Measurements from ENCODE around the gene BCL6B. TPM values are rescaled to one million over a fixed set of nuclear protein-coding genes. Genes with fewer than 3 reads are reported as not detected.

Gene BCL6B
- total RNA-seq, 2 donors from 2014 or later = 2.9 to 7.0 TPM

GRCh38 chr17:7004398-7005253 is 18.2 kb upstream of the BCL6B start:
- 95% methylated on average over 2 of the region's 2 CpGs; no CpG with 5 or more reads in 1 of the 2 experiments for WGBS, 2 experiments (ENCODE audit: insufficient coverage in 1 of 2, insufficient read length in 1 of 2)
- H3K9ac ChIP-seq (ENCODE audit: extremely low read depth, low read length, poor library complexity, severe bottlenecking) = no peak overlapping the region
- DNase-seq = peak; percentile 64
- H3K9me3 Mint-ChIP-seq = no peaks in the 10 kb centered on the region
- no peaks in the 10 kb centered on the region for H3K27me3 Mint-ChIP-seq (ENCODE audit: insufficient read depth)
- H3K36me3 Mint-ChIP-seq (ENCODE audit: low read depth) = peaks cover 26% of the 10 kb centered on the region
- H3K27ac Mint-ChIP-seq = no peak overlapping the region
- no peaks in the 10 kb centered on the region for H3K9me3 ChIP-seq (ENCODE audit: control insufficient read depth, low read length)
- H3K4me1 Mint-ChIP-seq = no peaks in the 10 kb centered on the region
- no peaks in the 10 kb centered on the region for H3K4me1 ChIP-seq (ENCODE audit: control insufficient read depth, insufficient read depth, low read length)
- no peaks in the 10 kb centered on the region for H3K27me3 ChIP-seq (ENCODE audit: control insufficient read depth, insufficient read depth, low read length, poor library complexity, severe bottlenecking)
- H3K27ac ChIP-seq (ENCODE audit: low read depth, low read length) = no peak overlapping the region
- TF ChIP-seq, protein P1, sequence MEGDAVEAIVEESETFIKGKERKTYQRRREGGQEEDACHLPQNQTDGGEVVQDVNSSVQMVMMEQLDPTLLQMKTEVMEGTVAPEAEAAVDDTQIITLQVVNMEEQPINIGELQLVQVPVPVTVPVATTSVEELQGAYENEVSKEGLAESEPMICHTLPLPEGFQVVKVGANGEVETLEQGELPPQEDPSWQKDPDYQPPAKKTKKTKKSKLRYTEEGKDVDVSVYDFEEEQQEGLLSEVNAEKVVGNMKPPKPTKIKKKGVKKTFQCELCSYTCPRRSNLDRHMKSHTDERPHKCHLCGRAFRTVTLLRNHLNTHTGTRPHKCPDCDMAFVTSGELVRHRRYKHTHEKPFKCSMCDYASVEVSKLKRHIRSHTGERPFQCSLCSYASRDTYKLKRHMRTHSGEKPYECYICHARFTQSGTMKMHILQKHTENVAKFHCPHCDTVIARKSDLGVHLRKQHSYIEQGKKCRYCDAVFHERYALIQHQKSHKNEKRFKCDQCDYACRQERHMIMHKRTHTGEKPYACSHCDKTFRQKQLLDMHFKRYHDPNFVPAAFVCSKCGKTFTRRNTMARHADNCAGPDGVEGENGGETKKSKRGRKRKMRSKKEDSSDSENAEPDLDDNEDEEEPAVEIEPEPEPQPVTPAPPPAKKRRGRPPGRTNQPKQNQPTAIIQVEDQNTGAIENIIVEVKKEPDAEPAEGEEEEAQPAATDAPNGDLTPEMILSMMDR (conservative IDR thresholded peaks at IDR 0.05) = peak; percentile 84
- no peak overlapping the region for H3K4me3 Mint-ChIP-seq
- H3K4me3 ChIP-seq (ENCODE audit: low read length) = no peak overlapping the region
- peaks cover 31% of the 10 kb centered on the region for H3K36me3 ChIP-seq (ENCODE audit: control insufficient read depth, insufficient read depth, low read length)

- H3K36me3 ChIP-seq (ENCODE audit: control insufficient read depth, insufficient read depth, low read length) = peaks cover 30% of the 10 kb centered on the region
- no peaks in the 10 kb centered on the region for H3K9me3 ChIP-seq (ENCODE audit: control insufficient read depth, low read length)
- H3K4me1 ChIP-seq (ENCODE audit: control insufficient read depth, insufficient read depth, low read length) = no peaks in the 10 kb centered on the region
- no peak for DNase-seq
- Mint-ChIP-seq H3K9me3 (no peaks in the 10 kb centered on the region), H3K27me3 (ENCODE audit: insufficient read depth) (no peaks in the 10 kb centered on the region), H3K27ac (no peak overlapping the region), H3K4me1 (peaks cover under 1% of the 10 kb centered on the region), H3K4me3 (no peak overlapping the region), H3K36me3 (ENCODE audit: low read depth) (peaks cover 20% of the 10 kb centered on the region)
- H3K9ac ChIP-seq (ENCODE audit: extremely low read depth, low read length, poor library complexity, severe bottlenecking) = no peak overlapping the region
- TF ChIP-seq, protein P1 (conservative IDR thresholded peaks at IDR 0.05) = no peak
- no peak overlapping the region for H3K4me3 ChIP-seq (ENCODE audit: low read length)
- no peak overlapping the region for H3K27ac ChIP-seq (ENCODE audit: low read depth, low read length)
- H3K27me3 ChIP-seq (ENCODE audit: control insufficient read depth, insufficient read depth, low read length, poor library complexity, severe bottlenecking) = no peaks in the 10 kb centered on the region
- 87% methylated on average over 6 of the region's 7 CpGs; no CpG with 5 or more reads in 1 of the 2 experiments for whole genome bisulfite sequencing, 2 experiments (ENCODE audit: insufficient coverage in 1 of 2, insufficient read length in 1 of 2)
Measured at GRCh38 chr17:7005716-7006115, 17.1 kb upstream of the BCL6B start.

DNA sequence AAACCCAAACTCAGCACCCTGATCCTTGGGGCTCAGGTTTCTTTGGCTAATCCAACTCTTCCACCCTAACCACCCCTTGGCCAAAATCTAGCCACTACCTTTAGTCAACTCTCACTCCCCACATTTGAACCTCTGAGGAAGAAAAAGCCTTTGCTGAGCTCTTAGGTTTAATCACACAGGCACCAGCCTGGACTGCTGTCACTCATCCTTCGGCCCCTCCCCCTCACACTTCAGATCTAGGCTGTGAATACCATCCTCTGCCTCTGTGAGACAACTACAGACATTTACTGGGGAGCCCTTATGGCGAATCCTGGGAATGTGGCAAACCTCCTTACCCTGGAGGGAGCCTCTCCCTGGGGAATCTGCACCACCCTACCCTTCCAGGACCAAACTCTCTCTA is 15.7 kb upstream of the BCL6B start:
- no peak for DNase-seq
- Histone ChIP-seq H3K36me3 (ENCODE audit: control insufficient read depth, insufficient read depth, low read length) (peaks cover 21% of the 10 kb centered on the region), H3K9ac (ENCODE audit: extremely low read depth, low read length, poor library complexity, severe bottlenecking) (no peak overlapping the region), H3K27me3 (ENCODE audit: control insufficient read depth, insufficient read depth, low read length, poor library complexity, severe bottlenecking) (no peaks in the 10 kb centered on the region), H3K4me1 (ENCODE audit: control insufficient read depth, insufficient read depth, low read length) (no peaks in the 10 kb centered on the region), H3K9me3 (ENCODE audit: control insufficient read depth, low read length) (no peaks in the 10 kb centered on the region), H3K4me3 (ENCODE audit: low read length) (no peak overlapping the region), H3K27ac (ENCODE audit: low read depth, low read length) (no peak overlapping the region)
- 80% methylated on average over 2 of the region's 2 CpGs; no CpG with 5 or more reads in 1 of the 2 experiments for WGBS, 2 experiments (ENCODE audit: insufficient coverage in 1 of 2, insufficient read length in 1 of 2)
- Mint-ChIP-seq H3K36me3 (ENCODE audit: low read depth) (peaks cover 9% of the 10 kb centered on the region), H3K9me3 (no peaks in the 10 kb centered on the region), H3K4me1 (peaks cover 7% of the 10 kb centered on the region), H3K27ac (no peak overlapping the region), H3K27me3 (ENCODE audit: insufficient read depth) (no peaks in the 10 kb centered on the region), H3K4me3 (no peak overlapping the region)
- TF ChIP-seq, protein P1 (conservative IDR thresholded peaks at IDR 0.05) = no peak
